Panc1 (cell line): Measurements from ENCODE around the gene KAT2B.

ENCODE experiments used
- POLR2AphosphoS5 ChIP-seq: IDR thresholded peaks from 2 replicates; pipeline ENCODE4 v1.6.1; 2012; ENCODE audit warnings: mild to moderate bottlenecking, low read depth, low read length, moderate library complexity
- SIN3A ChIP-seq: IDR thresholded peaks from 2 replicates; pipeline ENCODE4 v1.6.1; 2012; ENCODE audit warnings: low read depth, mild to moderate bottlenecking, low read length, moderate library complexity, borderline replicate concordance; ENCODE audit not compliant: insufficient read depth
- TF ChIP-seq, protein P1 (sequence below): fragments of 450-650 bp; IDR thresholded peaks from 2 replicates; pipeline ENCODE4 v1.5.1; 2017; ENCODE audit warnings: mild to moderate bottlenecking
- TF ChIP-seq, protein P2 (sequence below), 2 experiments: IDR thresholded peaks; 2 replicates each; pipeline ENCODE4 v1.6.1; 2011 to 2012; ENCODE audit warnings: low read depth in 2 of 2, control low read depth in 1 of 2, low read length in 1 of 2, mild to moderate bottlenecking in 1 of 2, moderate library complexity in 1 of 2; ENCODE audit not compliant: insufficient read depth in 1 of 2

DNA sequence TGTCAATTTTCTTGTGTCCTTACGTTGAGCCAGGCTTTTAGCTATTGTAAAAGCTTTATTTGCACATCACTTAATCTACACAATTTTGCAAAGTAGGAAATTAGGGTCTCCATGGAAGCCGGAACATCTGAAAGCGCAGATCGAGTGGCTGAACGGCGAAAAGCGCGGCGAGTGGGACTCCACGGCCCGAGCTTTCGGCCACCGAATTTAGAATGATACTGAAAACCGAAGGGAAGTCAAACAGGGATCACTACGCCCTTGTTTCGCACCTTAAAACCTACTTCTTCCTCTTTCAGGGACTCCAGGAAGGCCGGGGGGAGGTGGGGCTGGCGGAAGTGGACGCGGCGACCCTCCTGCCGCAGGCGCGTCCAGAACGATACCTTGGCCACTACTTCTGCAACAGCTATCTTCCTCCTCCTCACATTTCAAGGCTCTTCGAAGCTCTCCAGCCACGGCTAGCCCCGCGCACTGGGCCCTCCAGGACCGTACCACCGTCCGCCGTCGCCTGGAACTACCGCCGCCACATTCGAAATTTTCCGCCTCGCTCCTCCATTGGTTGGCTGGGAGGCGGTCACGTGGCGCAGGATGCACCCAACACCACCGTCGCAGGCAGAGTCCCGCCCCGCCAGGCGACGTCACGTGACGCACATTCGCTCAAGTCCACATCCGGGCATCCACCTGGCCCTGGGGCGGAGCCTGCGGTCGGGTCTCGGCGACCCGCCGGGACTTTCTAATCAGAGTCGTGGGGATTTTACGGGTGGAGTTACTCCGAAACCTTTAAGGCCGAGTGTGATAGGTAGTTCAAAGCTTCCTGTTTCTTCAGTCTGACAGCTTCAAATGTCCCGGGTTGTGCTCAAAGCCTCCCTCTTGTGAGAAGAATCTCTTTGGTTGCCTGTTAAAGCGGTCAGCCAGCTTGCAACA lies 145.7 kb downstream of the KAT2B start, which contains the start of gene SGO1:
- TF ChIP-seq, protein P1, sequence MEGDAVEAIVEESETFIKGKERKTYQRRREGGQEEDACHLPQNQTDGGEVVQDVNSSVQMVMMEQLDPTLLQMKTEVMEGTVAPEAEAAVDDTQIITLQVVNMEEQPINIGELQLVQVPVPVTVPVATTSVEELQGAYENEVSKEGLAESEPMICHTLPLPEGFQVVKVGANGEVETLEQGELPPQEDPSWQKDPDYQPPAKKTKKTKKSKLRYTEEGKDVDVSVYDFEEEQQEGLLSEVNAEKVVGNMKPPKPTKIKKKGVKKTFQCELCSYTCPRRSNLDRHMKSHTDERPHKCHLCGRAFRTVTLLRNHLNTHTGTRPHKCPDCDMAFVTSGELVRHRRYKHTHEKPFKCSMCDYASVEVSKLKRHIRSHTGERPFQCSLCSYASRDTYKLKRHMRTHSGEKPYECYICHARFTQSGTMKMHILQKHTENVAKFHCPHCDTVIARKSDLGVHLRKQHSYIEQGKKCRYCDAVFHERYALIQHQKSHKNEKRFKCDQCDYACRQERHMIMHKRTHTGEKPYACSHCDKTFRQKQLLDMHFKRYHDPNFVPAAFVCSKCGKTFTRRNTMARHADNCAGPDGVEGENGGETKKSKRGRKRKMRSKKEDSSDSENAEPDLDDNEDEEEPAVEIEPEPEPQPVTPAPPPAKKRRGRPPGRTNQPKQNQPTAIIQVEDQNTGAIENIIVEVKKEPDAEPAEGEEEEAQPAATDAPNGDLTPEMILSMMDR = no peak
- TF ChIP-seq, protein P2, sequence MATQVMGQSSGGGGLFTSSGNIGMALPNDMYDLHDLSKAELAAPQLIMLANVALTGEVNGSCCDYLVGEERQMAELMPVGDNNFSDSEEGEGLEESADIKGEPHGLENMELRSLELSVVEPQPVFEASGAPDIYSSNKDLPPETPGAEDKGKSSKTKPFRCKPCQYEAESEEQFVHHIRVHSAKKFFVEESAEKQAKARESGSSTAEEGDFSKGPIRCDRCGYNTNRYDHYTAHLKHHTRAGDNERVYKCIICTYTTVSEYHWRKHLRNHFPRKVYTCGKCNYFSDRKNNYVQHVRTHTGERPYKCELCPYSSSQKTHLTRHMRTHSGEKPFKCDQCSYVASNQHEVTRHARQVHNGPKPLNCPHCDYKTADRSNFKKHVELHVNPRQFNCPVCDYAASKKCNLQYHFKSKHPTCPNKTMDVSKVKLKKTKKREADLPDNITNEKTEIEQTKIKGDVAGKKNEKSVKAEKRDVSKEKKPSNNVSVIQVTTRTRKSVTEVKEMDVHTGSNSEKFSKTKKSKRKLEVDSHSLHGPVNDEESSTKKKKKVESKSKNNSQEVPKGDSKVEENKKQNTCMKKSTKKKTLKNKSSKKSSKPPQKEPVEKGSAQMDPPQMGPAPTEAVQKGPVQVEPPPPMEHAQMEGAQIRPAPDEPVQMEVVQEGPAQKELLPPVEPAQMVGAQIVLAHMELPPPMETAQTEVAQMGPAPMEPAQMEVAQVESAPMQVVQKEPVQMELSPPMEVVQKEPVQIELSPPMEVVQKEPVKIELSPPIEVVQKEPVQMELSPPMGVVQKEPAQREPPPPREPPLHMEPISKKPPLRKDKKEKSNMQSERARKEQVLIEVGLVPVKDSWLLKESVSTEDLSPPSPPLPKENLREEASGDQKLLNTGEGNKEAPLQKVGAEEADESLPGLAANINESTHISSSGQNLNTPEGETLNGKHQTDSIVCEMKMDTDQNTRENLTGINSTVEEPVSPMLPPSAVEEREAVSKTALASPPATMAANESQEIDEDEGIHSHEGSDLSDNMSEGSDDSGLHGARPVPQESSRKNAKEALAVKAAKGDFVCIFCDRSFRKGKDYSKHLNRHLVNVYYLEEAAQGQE (IDR thresholded peaks at IDR 0.05; ENCODE audit: insufficient read depth in 1 of 2, low read depth in 2 of 2, low read length in 1 of 2) = no peak; a peak in 1 of 4 replicates
- TF ChIP-seq POLR2AphosphoS5 (peak; percentile 85), SIN3A (peak; percentile 96)
